Neural cell (in vitro differentiated cells): ENCODE data around the gene AKIRIN2. TPM values are rescaled to one million over a fixed set of nuclear protein-coding genes. Genes with fewer than 3 reads are reported as not detected.

Experiments
- H2AFZ ChIP-seq: fragments of 200-600, 300-800 bp; sonication (generic), shearing (Covaris generic); 2 replicates; pipeline ENCODE4 v1.6.0; 2014; ENCODE audit warnings: low read depth, mild to moderate bottlenecking, antibody characterized with exemption, low read length, moderate library complexity
- H3F3A ChIP-seq: fragments of 200-600 bp; shearing (Covaris generic); 2 replicates; pipeline ENCODE4 v1.6.1; 2016; ENCODE audit warnings: mild to moderate bottlenecking, moderate library complexity, mixed read lengths, antibody characterized with exemption, low read length; ENCODE audit not compliant: insufficient read depth, poor library complexity, severe bottlenecking
- H3K27ac ChIP-seq: fragments of 200-600, 300-800 bp; sonication (generic), shearing (Covaris generic); 2 replicates; pipeline ENCODE4 v1.5.1; 2014; ENCODE audit warnings: mild to moderate bottlenecking, low read length, moderate library complexity
- H3K27me3 ChIP-seq: fragments of 300-800, 200-600 bp; sonication (generic), shearing (Covaris generic); 2 replicates; pipeline ENCODE4 v1.6.0; 2014; ENCODE audit warnings: mild to moderate bottlenecking, low read depth, low read length, moderate library complexity; ENCODE audit not compliant: insufficient read depth
- H3K36me3 ChIP-seq: fragments of 300-800, 200-600 bp; sonication (generic), shearing (Covaris generic); 2 replicates; pipeline ENCODE4 v1.5.1; 2014; ENCODE audit warnings: mild to moderate bottlenecking, antibody characterized with exemption, low read length, moderate library complexity; ENCODE audit not compliant: insufficient read depth
- H3K4me2 ChIP-seq: fragments of 300-800, 200-600 bp; sonication (generic), shearing (Covaris generic); 2 replicates; pipeline ENCODE4 v1.6.0; 2014; ENCODE audit warnings: mild to moderate bottlenecking, low read length
- H3K4me3 ChIP-seq: fragments of 300-800, 200-600 bp; sonication (generic), shearing (Covaris generic); 2 replicates; pipeline ENCODE4 v1.5.1; 2014; ENCODE audit warnings: mild to moderate bottlenecking, low read length, moderate library complexity
- H3K79me2 ChIP-seq: fragments of 200-600 bp; shearing (Covaris generic); replicated peaks from 2 replicates; pipeline ENCODE4 v1.6.0; 2014; ENCODE audit warnings: mild to moderate bottlenecking, low read length, moderate library complexity; ENCODE audit not compliant: insufficient read depth
- H3K9ac ChIP-seq: fragments of 300-800, 200-600 bp; sonication (generic), shearing (Covaris generic); 2 replicates; pipeline ENCODE4 v1.6.1; 2016; ENCODE audit warnings: mild to moderate bottlenecking, low read length, mixed read lengths
- H3K9me2 ChIP-seq: fragments of 200-600 bp; shearing (Covaris generic); 2 replicates; pipeline ENCODE4 v1.6.1; 2016; ENCODE audit warnings: mild to moderate bottlenecking, low read length, mixed read lengths; ENCODE audit not compliant: insufficient read depth
- H3K9me3 ChIP-seq: fragments of 200-600, 300-800 bp; sonication (generic), shearing (Covaris generic); 2 replicates; pipeline ENCODE4 v1.6.1; 2016; ENCODE audit warnings: mild to moderate bottlenecking, mixed run types, low read length, moderate library complexity, mixed read lengths
- H4K20me1 ChIP-seq: fragments of 200-600 bp; shearing (Covaris generic); 2 replicates; pipeline ENCODE4 v1.6.1; 2016; ENCODE audit warnings: mild to moderate bottlenecking, mixed run types; ENCODE audit not compliant: insufficient read depth
- EP300 ChIP-seq: fragments of 450-650 bp; conservative IDR thresholded peaks from 2 replicates; pipeline ENCODE4 v1.6.1; 2014; ENCODE audit warnings: antibody characterized with exemption, mild to moderate bottlenecking, moderate library complexity; ENCODE audit not compliant: poor library complexity, severe bottlenecking
- EZH2 ChIP-seq: fragments of 200-600, 300-800 bp; shearing (Covaris generic), sonication (generic); IDR thresholded peaks from 2 replicates; pipeline ENCODE4 v1.6.1; 2014; ENCODE audit warnings: antibody characterized with exemption, low read length, borderline replicate concordance, mild to moderate bottlenecking; ENCODE audit not compliant: insufficient read depth, poor library complexity, severe bottlenecking
- MXI1 ChIP-seq: fragments of 450-650 bp; conservative IDR thresholded peaks from 2 replicates; pipeline ENCODE4 v1.6.1; 2014; ENCODE audit warnings: antibody characterized with exemption, mild to moderate bottlenecking; ENCODE audit not compliant: poor library complexity, severe bottlenecking
- POLR2AphosphoS5 ChIP-seq: IDR thresholded peaks from 2 replicates; pipeline ENCODE4 v1.6.1; 2012
- RAD21 ChIP-seq: fragments of 450-650 bp; conservative IDR thresholded peaks from 2 replicates; pipeline ENCODE4 v1.6.1; 2014; ENCODE audit warnings: antibody characterized with exemption, mild to moderate bottlenecking, moderate library complexity
- SMC3 ChIP-seq: fragments of 450-650 bp; conservative IDR thresholded peaks from 2 replicates; pipeline ENCODE4 v1.6.1; 2014; ENCODE audit warnings: antibody characterized with exemption, mild to moderate bottlenecking, moderate library complexity; ENCODE audit not compliant: poor library complexity
- TAF1 ChIP-seq: IDR thresholded peaks from 2 replicates; pipeline ENCODE4 v1.6.1; 2012; ENCODE audit warnings: low read depth
- polyA plus RNA-seq: library from polyadenylated mRNA; depleted of rRNA; stranded (reverse); fragments of >200 nt; gene quantifications from 2 replicates; pipeline ENCODE4 v1.2.3, GENCODE V29; 2014
- TF ChIP-seq, protein P1 (sequence below): fragments of 450-650 bp; IDR thresholded peaks from 2 replicates; pipeline ENCODE4 v1.5.1; 2014; ENCODE audit warnings: antibody characterized with exemption, mild to moderate bottlenecking, moderate library complexity; ENCODE audit not compliant: poor library complexity, severe bottlenecking
- TF ChIP-seq, protein P2 (sequence below): IDR thresholded peaks from 2 replicates; pipeline ENCODE4 v1.6.1; 2012; ENCODE audit warnings: borderline replicate concordance

AKIRIN2 gene
- polyA plus RNA-seq, 1 donor from 2014 or later: 82.8 TPM

DNA sequence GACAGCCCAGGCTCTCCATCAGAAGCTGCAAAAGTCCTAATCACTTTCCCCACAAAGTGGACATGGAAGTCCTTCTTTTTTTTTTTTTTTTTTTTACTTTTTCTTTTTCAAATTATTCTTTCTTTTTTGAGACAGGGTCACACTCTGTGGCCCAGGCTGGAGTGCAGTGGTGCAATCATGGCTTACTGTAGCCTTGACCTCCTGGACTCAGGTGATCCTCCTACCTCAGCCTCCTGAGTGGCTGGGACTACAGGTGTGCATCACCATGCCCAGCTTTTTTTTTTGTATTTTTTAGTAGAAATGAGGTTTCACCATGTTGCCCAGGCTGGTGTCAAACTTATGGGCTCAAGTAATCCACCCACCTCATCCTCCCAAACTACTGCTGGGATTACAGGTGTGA, 29.0 kb upstream of the AKIRIN2 start:
- no peaks in the 10 kb centered on the region for H3K9me3 ChIP-seq
- H3K4me2 ChIP-seq: no peak overlapping the region
- no peaks in the 10 kb centered on the region for H3F3A ChIP-seq
- H3K9ac ChIP-seq: no peak overlapping the region
- no peak overlapping the region for H2AFZ ChIP-seq
- no peaks in the 10 kb centered on the region for H3K36me3 ChIP-seq
- no peaks in the 10 kb centered on the region for H3K27me3 ChIP-seq
- no peak overlapping the region for H3K27ac ChIP-seq
- no peaks in the 10 kb centered on the region for H3K9me2 ChIP-seq
- TF ChIP-seq POLR2AphosphoS5 (no peak), SMC3 (no peak), RAD21 (no peak)
- TF ChIP-seq, protein P1, sequence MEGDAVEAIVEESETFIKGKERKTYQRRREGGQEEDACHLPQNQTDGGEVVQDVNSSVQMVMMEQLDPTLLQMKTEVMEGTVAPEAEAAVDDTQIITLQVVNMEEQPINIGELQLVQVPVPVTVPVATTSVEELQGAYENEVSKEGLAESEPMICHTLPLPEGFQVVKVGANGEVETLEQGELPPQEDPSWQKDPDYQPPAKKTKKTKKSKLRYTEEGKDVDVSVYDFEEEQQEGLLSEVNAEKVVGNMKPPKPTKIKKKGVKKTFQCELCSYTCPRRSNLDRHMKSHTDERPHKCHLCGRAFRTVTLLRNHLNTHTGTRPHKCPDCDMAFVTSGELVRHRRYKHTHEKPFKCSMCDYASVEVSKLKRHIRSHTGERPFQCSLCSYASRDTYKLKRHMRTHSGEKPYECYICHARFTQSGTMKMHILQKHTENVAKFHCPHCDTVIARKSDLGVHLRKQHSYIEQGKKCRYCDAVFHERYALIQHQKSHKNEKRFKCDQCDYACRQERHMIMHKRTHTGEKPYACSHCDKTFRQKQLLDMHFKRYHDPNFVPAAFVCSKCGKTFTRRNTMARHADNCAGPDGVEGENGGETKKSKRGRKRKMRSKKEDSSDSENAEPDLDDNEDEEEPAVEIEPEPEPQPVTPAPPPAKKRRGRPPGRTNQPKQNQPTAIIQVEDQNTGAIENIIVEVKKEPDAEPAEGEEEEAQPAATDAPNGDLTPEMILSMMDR: no peak
- H3K4me3 ChIP-seq: no peak overlapping the region
- H4K20me1 ChIP-seq: no peaks in the 10 kb centered on the region
- H3K79me2 ChIP-seq: no peaks in the 10 kb centered on the region

DNA sequence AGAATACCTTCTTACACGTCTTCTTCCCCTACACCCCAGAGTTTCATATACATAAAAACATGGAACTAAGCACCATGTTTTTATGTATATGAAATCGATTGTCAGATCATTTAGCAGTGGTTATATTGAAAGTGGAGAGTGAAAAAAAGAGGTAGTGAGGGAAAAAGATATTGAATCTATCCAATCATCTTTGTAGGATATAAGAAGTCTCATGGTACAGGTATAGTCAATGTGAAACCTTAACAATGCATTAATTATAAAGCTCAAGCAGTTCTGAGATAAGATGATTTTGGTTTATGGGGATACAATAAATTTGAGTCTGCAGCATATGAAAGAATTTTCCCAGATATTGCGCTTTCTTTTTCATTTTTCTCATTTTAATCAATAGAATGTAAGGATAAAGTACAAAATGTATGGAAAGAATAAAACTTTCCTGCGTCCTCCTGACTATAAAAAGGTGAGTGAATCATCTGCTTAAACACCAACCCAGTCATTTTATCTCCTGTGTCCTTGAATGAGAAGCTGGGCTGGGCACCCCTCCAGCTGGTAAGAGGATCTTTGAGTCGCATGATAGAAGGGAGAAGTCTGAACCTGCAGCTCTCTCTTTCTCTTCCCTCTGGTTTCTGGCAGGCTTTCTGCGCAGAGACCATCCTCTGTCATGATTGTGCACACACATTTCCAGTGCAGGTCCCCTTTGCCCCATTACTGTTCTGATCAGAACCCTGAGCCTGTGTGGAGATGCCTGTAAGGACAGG, 28.1 kb upstream of the AKIRIN2 start:
- Histone ChIP-seq H3K79me2 (no peaks in the 10 kb centered on the region), H3K27ac (no peak overlapping the region), H3K9ac (no peak overlapping the region), H3K4me3 (no peak overlapping the region), H3K4me2 (no peak overlapping the region), H4K20me1 (no peaks in the 10 kb centered on the region), H3K9me3 (no peaks in the 10 kb centered on the region), H3K27me3 (no peaks in the 10 kb centered on the region), H3F3A (no peaks in the 10 kb centered on the region), H3K9me2 (no peaks in the 10 kb centered on the region), H3K36me3 (no peaks in the 10 kb centered on the region), H2AFZ (no peak overlapping the region)
- TF ChIP-seq EZH2 (no peak), EP300 (no peak)
- TF ChIP-seq, protein P1: no peak

DNA sequence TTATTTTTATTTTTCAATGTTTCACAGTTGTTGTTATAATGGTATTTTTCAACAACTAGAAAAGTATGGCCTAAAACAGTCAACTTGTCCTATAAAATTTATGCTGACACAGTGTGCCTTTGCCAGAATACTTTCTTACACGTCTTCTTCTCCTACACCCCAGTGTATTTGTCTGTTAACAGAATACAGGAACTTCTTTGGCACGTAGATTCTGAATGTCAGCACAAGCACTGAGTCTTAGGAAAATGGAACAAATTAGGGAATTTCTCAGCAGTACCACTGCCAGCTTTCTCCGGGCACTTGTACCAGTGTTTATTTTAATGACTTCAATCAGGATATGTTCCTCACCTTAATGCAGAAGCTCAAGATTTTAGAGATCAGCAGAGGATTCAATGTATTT, 26.7 kb upstream of the AKIRIN2 start:
- H3K9me3 ChIP-seq: no peaks in the 10 kb centered on the region
- H3K4me3 ChIP-seq: no peak overlapping the region
- H3K36me3 ChIP-seq: no peaks in the 10 kb centered on the region
- H3K27me3 ChIP-seq: no peaks in the 10 kb centered on the region
- TF ChIP-seq MXI1 (no peak), EP300 (no peak), TAF1 (no peak), SMC3 (no peak), RAD21 (no peak), POLR2AphosphoS5 (no peak), EZH2 (no peak)
- TF ChIP-seq, protein P2, sequence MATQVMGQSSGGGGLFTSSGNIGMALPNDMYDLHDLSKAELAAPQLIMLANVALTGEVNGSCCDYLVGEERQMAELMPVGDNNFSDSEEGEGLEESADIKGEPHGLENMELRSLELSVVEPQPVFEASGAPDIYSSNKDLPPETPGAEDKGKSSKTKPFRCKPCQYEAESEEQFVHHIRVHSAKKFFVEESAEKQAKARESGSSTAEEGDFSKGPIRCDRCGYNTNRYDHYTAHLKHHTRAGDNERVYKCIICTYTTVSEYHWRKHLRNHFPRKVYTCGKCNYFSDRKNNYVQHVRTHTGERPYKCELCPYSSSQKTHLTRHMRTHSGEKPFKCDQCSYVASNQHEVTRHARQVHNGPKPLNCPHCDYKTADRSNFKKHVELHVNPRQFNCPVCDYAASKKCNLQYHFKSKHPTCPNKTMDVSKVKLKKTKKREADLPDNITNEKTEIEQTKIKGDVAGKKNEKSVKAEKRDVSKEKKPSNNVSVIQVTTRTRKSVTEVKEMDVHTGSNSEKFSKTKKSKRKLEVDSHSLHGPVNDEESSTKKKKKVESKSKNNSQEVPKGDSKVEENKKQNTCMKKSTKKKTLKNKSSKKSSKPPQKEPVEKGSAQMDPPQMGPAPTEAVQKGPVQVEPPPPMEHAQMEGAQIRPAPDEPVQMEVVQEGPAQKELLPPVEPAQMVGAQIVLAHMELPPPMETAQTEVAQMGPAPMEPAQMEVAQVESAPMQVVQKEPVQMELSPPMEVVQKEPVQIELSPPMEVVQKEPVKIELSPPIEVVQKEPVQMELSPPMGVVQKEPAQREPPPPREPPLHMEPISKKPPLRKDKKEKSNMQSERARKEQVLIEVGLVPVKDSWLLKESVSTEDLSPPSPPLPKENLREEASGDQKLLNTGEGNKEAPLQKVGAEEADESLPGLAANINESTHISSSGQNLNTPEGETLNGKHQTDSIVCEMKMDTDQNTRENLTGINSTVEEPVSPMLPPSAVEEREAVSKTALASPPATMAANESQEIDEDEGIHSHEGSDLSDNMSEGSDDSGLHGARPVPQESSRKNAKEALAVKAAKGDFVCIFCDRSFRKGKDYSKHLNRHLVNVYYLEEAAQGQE: no peak
- TF ChIP-seq, protein P1: no peak
- H3F3A ChIP-seq: no peaks in the 10 kb centered on the region
- H3K9me2 ChIP-seq: no peaks in the 10 kb centered on the region
- no peak overlapping the region for H2AFZ ChIP-seq
- no peak overlapping the region for H3K9ac ChIP-seq
- no peak overlapping the region for H3K27ac ChIP-seq
- no peaks in the 10 kb centered on the region for H4K20me1 ChIP-seq
- no peak overlapping the region for H3K4me2 ChIP-seq
- H3K79me2 ChIP-seq: no peaks in the 10 kb centered on the region
